Dendritic cell treated with granulocyte-macrophage colony-stimulating factor and Interleukin-4, amounts not matched to agents 40 ng/mL and 50 ng/mL, for 4 days (primary cell): ENCODE data around the gene OR1N2.
"Not testable (repeated sequence)": the region's sequence is repeated elsewhere in the genome, so short reads cannot be mapped to it uniquely, and the experiment has no call there.

Experiments used
- H3K27ac Mint-ChIP-seq: one replicate; pipeline ENCODE4 v1.8.0; 2022; ENCODE audit warnings: mild to moderate bottlenecking, mixed read lengths
- H3K27me3 Mint-ChIP-seq: one replicate; pipeline ENCODE4 v1.8.0; 2022; ENCODE audit warnings: mild to moderate bottlenecking, mixed read lengths
- H3K36me3 Mint-ChIP-seq: one replicate; pipeline ENCODE4 v1.8.0; 2022; ENCODE audit warnings: low read depth, mixed read lengths
- H3K4me1 Mint-ChIP-seq: one replicate; pipeline ENCODE4 v1.8.0; 2022; ENCODE audit warnings: low read depth, mixed read lengths
- H3K4me3 Mint-ChIP-seq: one replicate; pipeline ENCODE4 v1.8.0; 2022; ENCODE audit warnings: mild to moderate bottlenecking, moderate library complexity, mixed read lengths
- H3K9me3 Mint-ChIP-seq: one replicate; pipeline ENCODE4 v1.8.0; 2022; ENCODE audit warnings: mixed read lengths
- intact Hi-C: fragments of 100-400 bp; cut with micrococcal nuclease; formaldehyde crosslinking; loops from one replicate; pipeline ENCODE4 v1.15.0; 2022

OR1N2 gene, protein sequence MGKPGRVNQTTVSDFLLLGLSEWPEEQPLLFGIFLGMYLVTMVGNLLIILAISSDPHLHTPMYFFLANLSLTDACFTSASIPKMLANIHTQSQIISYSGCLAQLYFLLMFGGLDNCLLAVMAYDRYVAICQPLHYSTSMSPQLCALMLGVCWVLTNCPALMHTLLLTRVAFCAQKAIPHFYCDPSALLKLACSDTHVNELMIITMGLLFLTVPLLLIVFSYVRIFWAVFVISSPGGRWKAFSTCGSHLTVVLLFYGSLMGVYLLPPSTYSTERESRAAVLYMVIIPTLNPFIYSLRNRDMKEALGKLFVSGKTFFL

DNA sequence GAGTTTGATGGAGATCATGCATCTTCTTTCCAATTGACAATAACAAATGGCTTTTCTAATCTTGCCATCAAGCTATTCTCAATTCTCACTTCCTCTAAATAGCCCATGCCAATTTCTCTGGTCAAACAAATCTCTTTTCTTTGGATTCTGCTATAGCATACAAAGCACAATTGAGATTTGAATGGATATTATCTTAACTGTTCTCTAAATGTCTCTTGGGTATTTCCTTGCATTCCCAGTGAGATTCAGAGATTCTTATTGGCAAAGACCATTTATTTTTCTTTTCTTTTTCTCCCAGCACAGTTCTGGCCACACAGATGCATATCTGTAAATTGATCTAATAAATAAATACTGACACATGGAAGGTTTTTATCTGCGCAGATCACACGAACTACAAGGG lies at the start of gene OR1N2:
OR1N2 (plus strand) TSS at position 301 of the 400 bp plus-strand sequence. CDS start 100 bp downstream, outside the sequence.
- Mint-ChIP-seq H3K4me1 (no peaks in the 10 kb centered on the region), H3K36me3 (no peaks in the 10 kb centered on the region), H3K27ac (no peak within 1 kb of the TSS), H3K9me3 (no peaks in the 10 kb centered on the region), H3K4me3 (no peak within 1 kb of the TSS), H3K27me3 (no peaks in the 10 kb centered on the region)
- intact Hi-C loops: no loop called here

DNA sequence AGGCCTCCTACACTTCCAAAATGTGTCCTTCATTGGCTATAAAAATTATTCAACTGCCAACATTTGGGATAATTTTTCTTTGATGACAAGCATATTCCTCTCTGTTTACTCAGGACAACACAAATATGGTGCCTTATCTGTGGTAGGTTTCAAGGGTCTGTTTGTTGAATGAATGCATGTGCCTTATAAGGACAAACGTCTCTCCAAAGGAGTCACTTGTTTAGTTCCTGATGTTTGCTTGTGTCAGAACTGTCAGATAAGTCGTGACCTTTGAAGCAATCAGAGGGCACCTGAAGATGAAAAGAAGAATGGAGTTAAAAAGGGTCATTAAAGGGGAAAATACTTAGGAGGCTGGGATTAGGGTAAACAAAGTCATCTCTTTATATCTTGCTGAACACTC lies 45.9 kb upstream of the OR1N2 start:
- Mint-ChIP-seq H3K4me3 (no peak overlapping the region), H3K4me1 (no peaks in the 10 kb centered on the region), H3K36me3 (no peaks in the 10 kb centered on the region), H3K27me3 (peaks cover 14% of the 10 kb centered on the region), H3K9me3 (no peaks in the 10 kb centered on the region), H3K27ac (no peak overlapping the region)
- intact Hi-C loops: no loop called here

DNA sequence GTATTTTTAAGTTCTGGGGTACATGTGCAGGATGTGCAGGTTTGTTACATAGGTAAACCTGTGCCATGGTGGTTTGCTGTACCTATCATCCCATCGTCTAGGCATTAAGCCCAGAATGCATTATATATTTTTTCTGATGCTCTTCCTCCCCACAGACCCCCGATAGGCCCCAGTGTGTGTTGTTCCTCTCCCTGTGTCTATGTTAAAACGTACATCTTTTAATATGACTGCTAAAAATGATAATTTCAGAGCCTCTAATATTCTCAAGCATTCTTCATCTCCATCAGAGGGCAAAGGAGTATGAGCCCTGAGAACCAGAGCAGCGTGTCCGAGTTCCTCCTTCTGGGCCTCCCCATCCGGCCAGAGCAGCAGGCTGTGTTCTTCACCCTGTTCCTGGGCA lies 42.4 kb upstream of the OR1N2 start, which contains the start of gene OR1J2:
OR1J2 (plus strand) TSS at position 301 of the 400 bp plus-strand sequence; CDS start at position 301, 0 bp downstream.
- intact Hi-C loops: no loop called here
- no peak within 1 kb of the TSS for H3K4me3 Mint-ChIP-seq

DNA sequence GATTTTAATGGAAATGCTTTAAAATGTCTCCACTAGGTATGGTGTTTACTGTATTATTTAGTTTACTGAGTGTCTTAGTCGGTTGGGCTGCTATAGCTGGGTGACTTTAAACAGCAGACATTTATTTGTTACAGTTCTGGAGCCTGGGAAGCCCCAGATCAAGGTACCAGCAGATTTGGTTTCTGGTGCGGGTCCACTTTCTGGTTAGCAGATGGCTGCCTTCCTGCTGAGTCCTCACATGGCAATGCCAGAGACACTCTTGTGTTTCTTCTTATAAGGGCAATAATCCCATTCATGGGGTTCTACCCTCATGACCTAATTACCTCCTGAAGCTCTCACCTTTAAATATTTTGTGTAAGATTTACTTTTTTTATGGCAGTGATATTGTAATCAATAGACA lies 34.7 kb upstream of the OR1N2 start:
- Mint-ChIP-seq H3K9me3 (no peaks in the 10 kb centered on the region), H3K27me3 (no peaks in the 10 kb centered on the region), H3K4me3 (no peak overlapping the region), H3K4me1 (no peaks in the 10 kb centered on the region), H3K36me3 (no peaks in the 10 kb centered on the region), H3K27ac (no peak overlapping the region)
- intact Hi-C loops: no loop called here

More for the DNA sequence above, 42.4 kb upstream of the OR1N2 start, which contains the start of gene OR1J2:
- no peaks in the 10 kb centered on the region for H3K36me3 Mint-ChIP-seq
- H3K4me1 Mint-ChIP-seq: no peaks in the 10 kb centered on the region
- H3K27ac Mint-ChIP-seq: no peak within 1 kb of the TSS
- no peaks in the 10 kb centered on the region for H3K9me3 Mint-ChIP-seq
- H3K27me3 Mint-ChIP-seq: peaks cover 14% of the 10 kb centered on the region

DNA sequence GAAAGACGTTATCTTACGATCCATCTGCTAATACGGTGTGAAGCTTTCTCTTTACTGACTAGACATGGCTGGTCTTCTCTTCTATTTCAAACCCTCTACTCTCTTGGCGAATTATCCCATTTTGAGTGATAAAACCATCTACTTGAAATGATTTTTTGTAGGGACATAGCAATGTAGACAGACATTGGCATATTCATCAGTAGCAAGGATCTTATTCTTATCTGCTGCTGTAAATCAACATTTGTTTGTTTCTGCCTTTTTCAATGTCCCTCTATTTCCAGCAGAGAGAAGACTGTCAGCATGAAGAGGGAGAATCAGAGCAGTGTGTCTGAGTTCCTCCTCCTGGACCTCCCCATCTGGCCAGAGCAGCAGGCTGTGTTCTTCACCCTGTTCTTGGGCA lies 34.1 kb upstream of the OR1N2 start, which contains the start of gene OR1J4:
OR1J4 (plus strand) TSS at position 301 of the 400 bp plus-strand sequence; CDS start at position 301, 0 bp downstream.
- Mint-ChIP-seq H3K27ac (no peak within 1 kb of the TSS), H3K4me3 (no peak within 1 kb of the TSS), H3K27me3 (no peaks in the 10 kb centered on the region), H3K4me1 (no peaks in the 10 kb centered on the region), H3K36me3 (no peaks in the 10 kb centered on the region), H3K9me3 (no peaks in the 10 kb centered on the region)
- intact Hi-C loops: no loop called here

DNA sequence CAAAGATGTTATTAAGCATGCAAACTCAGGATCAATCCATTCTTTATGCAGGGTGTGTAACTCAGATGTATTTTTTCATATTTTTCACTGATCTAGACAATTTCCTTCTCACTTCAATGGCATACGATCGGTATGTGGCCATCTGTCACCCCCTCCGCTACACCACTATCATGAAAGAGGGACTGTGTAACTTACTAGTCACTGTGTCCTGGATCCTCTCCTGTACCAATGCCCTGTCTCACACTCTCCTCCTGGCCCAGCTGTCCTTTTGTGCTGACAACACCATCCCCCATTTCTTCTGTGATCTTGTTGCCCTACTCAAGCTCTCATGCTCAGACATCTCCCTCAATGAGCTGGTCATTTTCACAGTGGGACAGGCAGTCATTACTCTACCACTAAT lies 33.5 kb upstream of the OR1N2 start:
- H3K36me3 Mint-ChIP-seq: no peaks in the 10 kb centered on the region
- H3K4me3 Mint-ChIP-seq: no peak overlapping the region
- H3K27ac Mint-ChIP-seq: no peak overlapping the region
- H3K4me1 Mint-ChIP-seq: no peaks in the 10 kb centered on the region
- intact Hi-C loops: no loop called here
- no peaks in the 10 kb centered on the region for H3K27me3 Mint-ChIP-seq
- H3K9me3 Mint-ChIP-seq: no peaks in the 10 kb centered on the region

DNA sequence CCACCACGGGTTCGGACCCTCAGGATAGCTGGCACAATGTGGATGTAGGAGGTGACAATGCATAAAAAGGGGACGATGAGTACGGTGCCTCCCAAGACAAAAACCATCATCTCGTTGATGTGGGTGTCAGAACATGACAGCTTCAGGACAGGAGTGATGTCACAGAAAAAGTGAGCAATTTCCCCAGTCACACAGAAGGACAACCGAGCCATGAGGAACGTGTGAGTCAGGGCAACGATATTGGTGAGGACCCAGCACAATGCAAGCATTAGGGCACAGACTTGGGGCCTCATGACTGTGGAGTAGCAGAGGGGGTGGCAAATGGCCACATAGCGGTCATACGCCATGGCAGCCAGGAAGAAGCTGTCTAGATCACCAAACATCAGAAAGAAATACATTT lies 26.3 kb upstream of the OR1N2 start:
- intact Hi-C loops: no loop called here
- Mint-ChIP-seq H3K4me3 (no peak overlapping the region), H3K27ac (no peak overlapping the region), H3K9me3 (no peaks in the 10 kb centered on the region), H3K27me3 (no peaks in the 10 kb centered on the region), H3K4me1 (no peaks in the 10 kb centered on the region), H3K36me3 (no peaks in the 10 kb centered on the region)

DNA sequence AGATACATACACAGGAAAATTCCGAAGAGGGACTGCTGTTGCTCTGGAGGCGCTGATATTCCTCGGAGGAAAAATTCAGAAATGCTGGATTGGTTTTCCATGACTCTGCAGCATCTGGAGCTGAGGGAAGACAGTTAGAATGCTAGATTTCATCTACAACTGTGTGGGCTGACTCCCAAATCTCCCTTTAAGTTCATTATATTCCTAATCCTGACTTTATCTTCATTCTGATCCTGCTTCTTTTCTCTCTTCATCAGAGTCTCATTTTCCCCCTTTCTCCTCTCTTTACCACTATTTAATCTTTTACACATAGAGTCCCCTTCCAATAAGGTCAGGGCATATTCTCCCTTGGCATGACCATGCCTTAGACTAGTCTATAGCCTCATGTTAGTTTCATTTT lies 25.7 kb upstream of the OR1N2 start, which contains the start of gene OR1N1:
OR1N1 (minus strand) TSS at position 101 of the 400 bp plus-strand sequence; CDS start at position 101, 0 bp downstream.
- Mint-ChIP-seq H3K36me3 (no peaks in the 10 kb centered on the region), H3K27me3 (no peaks in the 10 kb centered on the region), H3K27ac (no peak within 1 kb of the TSS), H3K9me3 (no peaks in the 10 kb centered on the region), H3K4me3 (no peak within 1 kb of the TSS), H3K4me1 (no peaks in the 10 kb centered on the region)
- intact Hi-C loops: no loop called here

DNA sequence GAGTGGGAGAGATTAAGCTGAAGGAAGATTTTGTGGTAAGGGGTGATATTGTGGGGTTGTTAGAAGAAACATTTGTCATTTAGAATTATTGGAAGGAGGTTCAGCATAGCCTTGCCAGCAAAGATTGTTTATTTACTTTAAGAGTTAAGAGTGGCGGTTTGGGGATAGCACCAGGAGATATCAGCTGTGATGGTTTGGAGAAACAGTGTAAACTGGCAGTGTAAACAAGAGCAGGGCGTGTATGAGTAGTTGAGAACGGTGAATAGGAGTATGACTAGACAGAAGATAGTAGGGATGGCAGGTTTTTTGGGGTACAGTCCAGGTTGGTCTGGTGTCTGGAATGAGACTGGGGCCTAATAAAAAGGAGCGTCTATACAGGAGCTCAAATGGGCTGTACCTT lies 21.8 kb upstream of the OR1N2 start:
- intact Hi-C loops, H3K27ac Mint-ChIP-seq, H3K9me3 Mint-ChIP-seq, H3K27me3 Mint-ChIP-seq, H3K4me3 Mint-ChIP-seq, H3K4me1 Mint-ChIP-seq, H3K36me3 Mint-ChIP-seq: not testable (repeated sequence)

DNA sequence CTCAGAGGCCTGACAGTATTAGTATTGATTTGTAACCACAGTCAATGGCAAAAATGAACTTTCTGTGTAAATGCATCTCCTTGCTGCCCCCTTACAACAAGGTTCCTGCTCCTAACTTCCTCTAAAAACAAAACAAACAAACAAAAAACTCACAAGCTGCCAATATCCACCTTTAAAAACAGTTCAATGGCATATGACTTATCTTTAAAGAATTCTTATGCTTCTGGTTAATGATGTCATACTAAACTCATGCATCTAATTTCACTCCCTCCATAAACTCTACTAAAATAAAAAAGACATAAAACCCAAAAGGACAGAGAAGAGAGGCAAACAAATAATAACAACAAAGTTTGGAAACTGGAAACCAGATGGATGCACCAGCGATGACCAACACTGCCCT lies 16.8 kb upstream of the OR1N2 start:
- H3K4me1 Mint-ChIP-seq: no peaks in the 10 kb centered on the region
- H3K9me3 Mint-ChIP-seq: peaks cover 8% of the 10 kb centered on the region
- H3K4me3 Mint-ChIP-seq: no peak overlapping the region
- H3K27me3 Mint-ChIP-seq: no peaks in the 10 kb centered on the region
- intact Hi-C loops: no loop called here
- H3K36me3 Mint-ChIP-seq: no peaks in the 10 kb centered on the region
- no peak overlapping the region for H3K27ac Mint-ChIP-seq

DNA sequence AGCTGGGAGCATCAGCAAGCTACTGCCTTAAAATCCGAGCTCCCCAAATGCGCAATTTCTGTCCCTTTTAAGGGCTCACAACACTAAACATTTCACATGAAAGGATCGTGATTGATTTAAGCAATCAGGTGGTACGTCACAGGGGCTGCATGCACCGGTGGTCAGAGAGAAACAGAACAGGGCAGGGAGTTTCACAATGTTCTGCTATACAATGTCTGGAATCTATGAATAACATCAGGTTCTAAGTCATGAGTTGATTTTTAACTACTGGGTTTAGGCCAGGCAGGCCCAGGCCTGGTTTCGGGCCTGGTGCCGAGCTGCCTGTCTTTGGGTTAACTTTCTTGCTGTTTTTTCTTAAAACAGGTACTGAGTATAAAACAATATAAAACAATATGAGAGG lies 15.8 kb upstream of the OR1N2 start:
- H3K27me3 Mint-ChIP-seq, H3K27ac Mint-ChIP-seq, H3K4me3 Mint-ChIP-seq, intact Hi-C loops, H3K36me3 Mint-ChIP-seq, H3K9me3 Mint-ChIP-seq, H3K4me1 Mint-ChIP-seq: not testable (repeated sequence)

DNA sequence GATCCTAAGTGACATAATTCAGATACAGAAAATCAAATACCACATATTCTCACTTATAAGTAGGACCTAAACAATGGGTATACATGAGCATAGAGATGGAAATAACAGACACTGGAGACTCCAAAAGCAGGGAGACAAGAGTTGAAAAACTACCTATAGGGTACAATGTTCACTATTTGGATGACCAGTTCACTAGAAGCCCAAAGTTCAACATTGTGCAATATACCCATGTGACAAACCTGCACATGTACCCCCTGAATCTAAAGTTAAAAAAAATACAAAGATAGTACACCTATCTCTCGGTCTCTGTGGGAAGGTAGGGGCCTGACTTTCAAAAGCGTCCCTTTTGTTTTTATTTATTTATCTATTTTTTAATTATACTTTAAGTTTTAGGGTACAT lies 14.2 kb upstream of the OR1N2 start:
- Mint-ChIP-seq H3K27ac (no peak overlapping the region), H3K27me3 (peaks cover 2% of the 10 kb centered on the region), H3K36me3 (no peaks in the 10 kb centered on the region), H3K4me1 (no peaks in the 10 kb centered on the region), H3K4me3 (no peak overlapping the region), H3K9me3 (peaks cover 8% of the 10 kb centered on the region)
- intact Hi-C loops: no loop called here

DNA sequence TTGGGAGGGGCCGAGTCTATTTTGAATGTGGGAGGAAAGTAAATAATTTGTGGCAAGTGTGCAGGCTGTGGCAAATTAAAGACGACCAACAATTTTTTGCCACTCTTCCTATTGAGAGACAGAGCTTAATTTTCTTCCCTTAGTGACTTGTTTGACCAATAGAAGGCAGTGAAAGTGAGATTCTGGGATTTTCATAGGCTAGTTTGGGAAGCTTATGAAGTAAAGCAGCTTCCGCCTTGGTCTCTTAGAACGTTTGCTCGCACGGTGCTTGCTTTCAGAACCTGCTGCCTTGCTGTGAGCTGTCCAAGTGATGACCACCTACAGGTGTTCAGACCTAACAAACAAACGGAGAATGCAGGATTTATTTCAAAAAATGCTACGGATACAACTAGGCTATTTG lies 6.7 kb upstream of the OR1N2 start:
- Mint-ChIP-seq H3K36me3 (no peaks in the 10 kb centered on the region), H3K27me3 (peaks cover 5% of the 10 kb centered on the region), H3K27ac (no peak overlapping the region), H3K9me3 (no peaks in the 10 kb centered on the region), H3K4me1 (no peaks in the 10 kb centered on the region), H3K4me3 (no peak overlapping the region)
- intact Hi-C loops: no loop called here

DNA sequence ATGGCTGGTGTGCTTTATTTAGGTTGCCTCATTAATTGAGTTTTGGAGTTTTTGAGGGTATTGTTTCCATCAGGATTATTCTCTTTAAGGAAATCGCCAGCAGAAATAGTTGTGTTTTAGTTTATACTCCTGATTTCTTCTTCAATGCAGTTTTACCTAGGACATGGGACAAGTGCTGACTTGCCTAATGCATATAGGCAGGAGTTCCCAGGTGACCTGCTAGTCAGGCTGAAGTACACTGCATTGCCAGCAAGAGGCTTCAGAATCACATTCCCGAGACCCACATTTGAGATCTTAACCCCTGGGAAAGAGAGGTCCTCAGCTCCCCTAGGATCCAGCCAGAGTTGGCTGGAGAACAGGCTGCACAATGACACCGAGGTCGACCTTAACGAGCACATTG lies 1.5 kb upstream of the OR1N2 start:
- intact Hi-C loops: no loop called here
- H3K9me3 Mint-ChIP-seq: no peaks in the 10 kb centered on the region

DNA sequence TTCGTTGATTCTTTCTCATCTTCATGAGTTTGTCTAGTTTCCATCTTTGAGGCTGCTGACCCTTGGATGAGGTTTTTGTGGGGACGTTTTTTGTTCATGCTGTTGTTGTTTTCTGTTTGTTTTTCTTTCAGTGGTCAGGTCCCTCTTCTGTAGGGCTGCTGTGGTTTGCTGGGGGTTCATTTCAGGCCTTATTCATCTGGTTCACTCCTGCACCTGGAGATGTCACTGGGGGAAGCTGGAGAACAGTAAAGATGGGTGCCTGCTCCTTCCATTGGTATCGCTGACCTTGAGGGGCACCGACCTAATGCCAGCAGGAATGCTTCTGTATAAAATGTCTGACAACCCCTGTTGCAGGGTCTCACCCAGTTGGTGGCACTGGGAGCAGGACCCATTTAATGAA lies 8.5 kb downstream of the OR1N2 start:
- no peak overlapping the region for H3K27ac Mint-ChIP-seq
- intact Hi-C loops: no loop called here
- no peaks in the 10 kb centered on the region for H3K4me1 Mint-ChIP-seq
- H3K9me3 Mint-ChIP-seq: no peaks in the 10 kb centered on the region
- peaks cover 3% of the 10 kb centered on the region for H3K27me3 Mint-ChIP-seq
- H3K4me3 Mint-ChIP-seq: no peak overlapping the region
- no peaks in the 10 kb centered on the region for H3K36me3 Mint-ChIP-seq

More for the DNA sequence above, 1.5 kb upstream of the OR1N2 start:
- H3K36me3 Mint-ChIP-seq: no peaks in the 10 kb centered on the region
- no peaks in the 10 kb centered on the region for H3K27me3 Mint-ChIP-seq
- no peaks in the 10 kb centered on the region for H3K4me1 Mint-ChIP-seq
- H3K27ac Mint-ChIP-seq: no peak overlapping the region
- no peak overlapping the region for H3K4me3 Mint-ChIP-seq
